GM20431 (cell line): ENCODE measurements around the gene CSTB.

ENCODE experiments used
- in situ Hi-C: fragments of 300-500 bp; cut with MseI, MboI; formaldehyde crosslinking; loops from one replicate; pipeline ENCODE4 v1.15.0; 2020; ENCODE audit warnings: low sequenced_read_pairs; ENCODE audit not compliant: unreplicated experiment

CSTB gene, protein sequence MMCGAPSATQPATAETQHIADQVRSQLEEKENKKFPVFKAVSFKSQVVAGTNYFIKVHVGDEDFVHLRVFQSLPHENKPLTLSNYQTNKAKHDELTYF

DNA sequence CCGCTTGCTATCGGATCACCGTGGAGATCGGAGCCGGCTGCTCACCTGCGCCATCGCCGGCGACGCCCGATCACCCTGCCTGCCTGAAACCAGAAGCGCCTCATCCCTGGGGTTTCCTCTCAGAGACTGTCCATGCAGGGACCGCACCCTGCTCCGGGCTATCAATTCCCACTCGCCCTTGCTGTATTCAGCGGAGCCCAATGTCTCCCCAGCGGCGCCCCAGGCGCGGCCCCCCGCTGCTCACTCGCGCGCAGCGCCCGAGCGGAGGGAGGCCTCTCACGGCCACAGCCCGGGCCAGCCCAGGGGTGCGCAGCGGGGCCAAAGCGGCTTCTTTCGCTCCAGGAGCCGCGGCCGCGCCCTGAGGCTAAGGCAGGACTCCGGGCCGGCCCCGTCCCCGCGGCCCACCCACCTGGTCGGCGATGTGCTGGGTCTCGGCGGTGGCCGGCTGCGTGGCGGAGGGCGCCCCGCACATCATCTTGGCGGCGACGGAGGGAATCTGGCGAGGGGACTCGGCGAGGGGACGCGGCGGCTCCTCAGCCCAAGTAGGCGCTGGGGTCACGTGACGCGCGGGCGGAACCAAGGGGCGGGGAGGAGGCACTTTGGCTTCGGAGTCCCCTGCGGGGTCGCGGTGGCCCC is at the start of gene CSTB:
Gene CSTB (minus strand): TSS at position 514 of the 636 bp plus-strand sequence. CDS start 39 bp downstream, at position 475.
- in situ Hi-C loops, result no loop called here

DNA sequence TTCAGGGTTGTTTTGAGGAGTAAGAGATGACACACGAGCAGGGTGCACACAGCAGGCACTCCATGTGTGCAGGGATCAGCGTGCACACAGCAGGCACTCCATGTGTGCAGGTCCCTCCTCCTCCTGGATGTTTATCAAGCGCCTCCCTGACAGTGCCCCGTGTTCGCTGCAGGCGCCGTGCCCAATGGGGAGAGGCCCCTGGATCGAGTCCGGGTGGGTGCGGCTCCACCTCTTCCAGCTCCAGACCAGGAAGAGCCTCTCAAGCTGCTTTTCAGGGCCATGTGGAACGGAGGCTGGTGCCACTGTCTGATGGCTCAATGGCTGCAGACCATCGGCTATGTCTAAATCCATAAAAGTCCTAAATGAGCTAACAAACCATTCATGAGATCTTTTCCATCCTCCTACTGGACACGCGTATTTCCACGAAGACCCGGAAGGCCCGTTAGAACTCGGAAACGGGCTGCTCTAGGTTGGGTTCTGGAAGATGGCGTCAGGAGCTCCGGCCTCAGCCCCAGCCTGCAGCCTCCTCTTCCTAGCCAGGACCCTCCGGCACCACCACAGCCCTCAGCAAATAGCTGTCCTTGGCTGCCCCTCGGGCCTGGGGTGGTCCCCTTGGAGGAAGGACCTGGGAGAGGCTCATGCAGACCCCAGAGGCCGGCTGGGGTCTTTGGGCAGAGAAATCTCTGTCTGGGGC is 49.3 kb upstream of the CSTB start:
- in situ Hi-C loops, result loop anchor here (10.0 kb wide), 1 partner anchor 159 kb away; no protein-coding TSS in a partner anchor

DNA sequence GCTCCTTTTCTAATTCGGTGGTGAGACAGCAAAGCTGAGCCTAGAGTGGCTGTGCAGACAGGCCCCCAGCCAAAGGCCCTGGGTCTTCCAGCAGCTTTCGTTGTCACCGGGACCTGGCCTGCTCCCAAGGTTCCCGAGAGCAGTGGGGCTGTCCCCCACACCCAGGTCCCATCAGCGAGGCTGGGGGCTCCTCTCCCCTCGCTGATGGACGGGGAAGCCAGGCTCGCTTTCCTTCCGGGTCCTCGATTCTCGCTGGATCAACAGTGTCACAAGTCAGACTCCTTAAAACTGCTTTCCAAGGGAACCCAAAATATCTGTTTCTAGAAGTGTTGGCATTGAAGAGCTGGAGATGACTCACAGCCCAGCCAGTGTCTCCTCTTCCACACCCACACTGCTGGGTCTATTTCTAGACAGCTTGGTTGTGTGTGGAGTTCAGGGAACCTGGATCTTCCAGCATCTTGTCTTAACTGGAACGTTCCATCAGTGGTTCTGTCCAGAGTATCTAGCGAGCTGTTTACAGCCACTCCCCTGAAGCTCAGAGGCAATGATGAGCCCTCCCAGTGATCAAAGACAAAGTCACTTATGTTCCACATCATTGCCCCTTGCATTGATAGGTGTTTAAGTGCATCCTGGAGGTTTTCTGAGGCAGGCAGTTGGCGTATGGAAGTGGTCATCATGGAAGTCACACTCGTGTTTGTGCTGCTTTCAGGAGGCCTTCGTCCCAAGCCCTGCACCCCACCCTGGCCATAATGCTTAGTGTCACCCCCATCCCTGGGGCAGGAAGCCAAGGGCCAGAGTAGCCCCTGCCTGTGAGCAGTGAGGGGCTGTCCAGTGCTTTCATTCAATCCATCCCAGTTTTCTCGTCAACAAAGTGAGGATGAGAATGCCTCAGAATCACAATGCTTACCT is 48.5 kb upstream of the CSTB start:
- in situ Hi-C loops, result loop anchor here (10.0 kb wide), 1 partner anchor 160 kb away; no protein-coding TSS in a partner anchor

DNA sequence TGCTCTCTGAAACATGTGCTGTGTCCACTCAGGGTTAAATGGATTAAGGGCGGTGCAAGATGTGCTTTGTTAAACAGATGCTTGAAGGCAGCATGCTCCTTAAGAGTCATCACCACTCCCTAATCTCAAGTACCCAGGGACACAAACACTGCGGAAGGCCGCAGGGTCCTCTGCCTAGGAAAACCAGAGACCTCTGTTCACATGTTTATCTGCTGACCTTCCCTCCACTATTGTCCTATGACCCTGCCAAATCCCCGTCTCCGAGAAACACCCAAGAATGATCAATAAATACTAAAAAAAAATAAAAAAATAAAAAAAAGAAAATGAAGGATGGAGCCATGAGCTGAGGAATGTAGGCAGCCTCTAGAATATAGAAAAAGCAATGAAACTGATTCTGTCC is 46.6 kb upstream of the CSTB start:
- in situ Hi-C loops, result loop anchor here (10.0 kb wide), 1 partner anchor 162 kb away; no protein-coding TSS in a partner anchor

DNA sequence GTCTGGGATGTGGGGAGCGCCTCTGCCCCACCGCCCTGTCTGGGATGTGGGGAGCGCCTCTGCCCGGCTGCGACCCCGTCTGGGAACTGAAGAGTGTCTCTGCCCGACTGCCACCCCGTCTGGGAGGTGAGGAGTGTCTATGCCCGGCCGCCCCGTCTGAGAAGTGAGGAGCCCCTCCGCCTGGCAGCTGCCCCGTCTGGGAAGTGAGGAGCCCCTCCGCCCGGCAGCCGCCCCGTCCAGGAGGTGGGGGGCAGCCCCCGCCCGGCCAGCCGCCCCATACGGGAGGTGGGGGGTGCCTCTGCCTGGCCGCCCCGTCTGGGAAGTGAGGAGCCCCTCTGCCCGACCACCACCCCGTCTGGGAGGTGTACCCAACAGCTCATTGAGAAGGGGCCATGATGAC is 46.1 kb upstream of the CSTB start:
- in situ Hi-C loops, result loop anchor here (10.0 kb wide), 1 partner anchor 163 kb away; no protein-coding TSS in a partner anchor

DNA sequence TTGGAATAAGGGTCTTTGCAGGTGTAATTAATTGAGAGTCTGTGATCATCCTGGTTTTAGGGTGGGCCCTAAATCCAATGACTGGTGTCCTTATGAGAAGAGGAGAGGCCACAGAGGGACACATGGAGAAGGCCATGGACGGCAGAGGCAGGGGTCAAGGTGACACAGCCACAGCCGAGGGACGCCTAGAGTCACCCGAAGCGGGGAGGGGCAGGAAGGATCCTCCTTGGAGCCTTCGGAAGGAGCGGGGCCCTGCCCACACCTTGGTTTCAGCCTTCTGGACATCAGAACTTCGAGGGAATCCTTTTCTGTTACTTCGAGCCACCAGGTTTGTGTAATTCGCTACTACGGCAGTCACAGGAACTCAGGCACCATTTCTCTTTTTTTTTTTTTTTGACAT is 44.4 kb upstream of the CSTB start:
- in situ Hi-C loops, result loop anchor here (10.0 kb wide), 1 partner anchor 164 kb away; no protein-coding TSS in a partner anchor

DNA sequence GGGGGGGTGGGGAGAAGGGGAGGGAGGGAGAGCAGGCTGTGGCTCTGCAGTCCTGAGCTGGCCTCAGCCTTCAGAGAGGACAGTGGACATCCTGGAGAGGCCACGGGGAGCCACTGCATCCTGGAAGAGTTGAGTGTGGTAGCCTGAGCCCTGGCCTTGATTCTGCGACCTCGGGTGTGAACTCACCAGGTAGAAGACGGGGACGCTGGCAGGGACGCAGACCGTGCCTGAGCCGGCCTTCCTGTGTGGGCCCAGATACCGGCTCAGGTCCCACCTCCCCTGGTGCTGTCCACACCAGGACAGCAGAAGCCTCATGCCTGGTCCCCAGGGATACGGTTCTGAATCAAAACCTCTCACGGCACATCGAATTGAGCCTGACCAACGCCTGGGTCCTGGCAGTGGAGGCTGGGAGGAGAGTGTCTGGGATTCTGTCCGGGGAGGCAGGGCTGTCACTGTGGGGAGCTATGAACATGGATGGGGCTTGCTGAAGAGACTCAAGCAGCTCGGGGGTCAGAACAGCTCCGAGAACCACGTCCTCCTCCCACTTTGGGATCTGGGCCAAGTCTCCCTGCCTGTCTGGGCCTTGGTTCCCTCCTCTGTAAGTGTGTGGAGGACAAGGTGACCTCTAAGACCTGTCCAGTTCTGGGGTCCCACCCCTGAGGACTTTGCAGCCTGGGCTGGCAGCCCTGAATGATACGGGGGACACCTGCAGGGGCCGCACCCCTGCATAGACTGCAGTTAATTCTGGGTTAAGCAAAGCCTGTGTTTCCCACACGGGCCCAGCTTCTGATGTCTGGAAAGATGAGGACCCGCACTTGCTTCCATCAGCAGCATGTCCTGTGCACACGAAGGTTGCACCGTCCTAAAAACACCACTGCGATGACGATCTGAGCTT is 43.6 kb upstream of the CSTB start:
- in situ Hi-C loops, result loop anchor here (10.0 kb wide), 1 partner anchor 165 kb away; no protein-coding TSS in a partner anchor

DNA sequence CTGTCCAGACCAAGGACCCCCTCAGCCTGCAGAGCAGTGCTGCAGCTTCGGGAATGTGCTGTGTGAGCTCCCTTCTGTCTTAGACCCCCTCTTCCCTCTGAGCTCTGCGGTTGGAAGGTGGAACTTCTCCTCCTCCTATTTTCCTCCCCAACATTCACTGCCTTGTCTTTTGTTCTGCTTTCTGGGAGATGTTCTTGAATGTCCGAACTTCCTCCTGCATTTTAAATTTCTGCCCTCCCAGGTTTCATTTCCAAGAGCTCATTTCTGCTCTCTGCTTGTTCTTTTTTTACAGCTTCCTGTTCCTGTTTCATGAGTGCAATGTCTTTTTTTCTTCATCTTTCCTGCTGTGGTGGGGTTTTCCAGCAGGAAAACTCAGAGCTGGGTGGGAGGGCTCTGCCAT is 42.6 kb upstream of the CSTB start:
- in situ Hi-C loops, result no loop called here

DNA sequence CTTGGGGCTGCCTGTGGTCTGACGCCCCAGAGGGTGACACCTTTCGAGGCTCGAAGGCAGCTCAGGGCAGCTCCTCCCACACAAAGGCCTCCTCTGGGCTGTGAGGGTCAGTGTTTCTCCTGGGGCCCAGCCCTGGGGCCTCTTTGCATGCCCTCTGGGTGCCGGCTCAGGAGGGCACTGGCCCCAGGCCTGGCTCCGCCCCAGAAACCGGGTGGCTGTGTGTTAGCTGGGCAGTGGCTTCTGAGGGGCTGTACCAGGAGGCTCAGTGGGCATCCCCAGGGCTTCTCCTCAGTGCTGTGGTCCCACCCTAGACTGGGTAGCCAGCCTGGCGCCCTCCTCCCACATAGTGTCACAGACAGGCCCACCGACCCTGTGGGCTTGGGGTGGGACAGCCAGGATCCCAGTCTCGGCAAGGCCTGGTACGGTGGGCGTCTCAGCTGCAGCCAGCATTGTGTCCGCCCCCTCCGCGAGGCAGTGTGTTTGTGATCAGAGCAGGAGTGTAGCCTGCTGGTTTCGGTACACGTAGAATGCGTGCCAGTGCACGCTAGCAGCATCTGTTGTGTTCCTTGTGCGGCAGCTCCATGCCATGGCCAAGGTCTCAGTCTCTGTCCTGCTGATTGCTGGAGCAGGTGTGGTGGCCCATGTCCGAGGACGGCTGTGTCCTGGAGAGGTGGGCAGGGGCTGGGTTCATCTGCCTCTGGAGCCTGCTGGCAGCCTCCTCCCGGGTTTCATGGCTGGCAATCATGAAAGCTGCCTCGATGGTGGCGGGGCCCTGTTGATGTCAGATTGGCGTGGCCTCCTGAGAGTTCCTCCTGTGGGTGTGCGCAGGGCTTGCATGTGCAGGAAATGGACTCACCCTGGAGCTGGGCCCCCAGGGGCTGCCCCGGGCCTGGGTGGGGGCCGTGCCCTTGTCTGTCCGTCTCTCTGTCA is 41.3 kb upstream of the CSTB start:
- in situ Hi-C loops, result no loop called here

DNA sequence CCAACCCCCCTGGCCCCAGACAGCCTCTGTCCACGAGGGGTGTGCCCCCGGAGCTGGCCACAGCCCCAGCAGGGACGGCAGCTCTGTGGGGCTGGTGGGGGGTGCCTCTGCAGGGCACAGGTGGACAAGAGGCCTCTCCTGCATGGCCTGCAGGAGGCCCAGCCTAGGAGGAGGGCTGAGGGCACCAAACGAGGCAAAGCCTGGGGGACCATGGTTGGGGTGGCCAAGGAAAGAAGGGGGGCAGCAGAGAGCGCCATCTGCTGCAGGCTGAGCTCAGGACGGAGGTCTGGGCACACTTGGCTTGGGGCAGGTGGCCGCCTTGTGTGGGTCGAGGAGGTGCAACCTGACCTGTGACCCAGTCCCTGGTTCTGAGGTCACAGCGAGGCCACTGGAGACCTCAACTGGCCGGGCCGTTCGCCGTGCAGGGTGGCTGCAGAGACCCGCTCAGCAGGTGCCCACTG is 40.5 kb upstream of the CSTB start:
- in situ Hi-C loops, result no loop called here

DNA sequence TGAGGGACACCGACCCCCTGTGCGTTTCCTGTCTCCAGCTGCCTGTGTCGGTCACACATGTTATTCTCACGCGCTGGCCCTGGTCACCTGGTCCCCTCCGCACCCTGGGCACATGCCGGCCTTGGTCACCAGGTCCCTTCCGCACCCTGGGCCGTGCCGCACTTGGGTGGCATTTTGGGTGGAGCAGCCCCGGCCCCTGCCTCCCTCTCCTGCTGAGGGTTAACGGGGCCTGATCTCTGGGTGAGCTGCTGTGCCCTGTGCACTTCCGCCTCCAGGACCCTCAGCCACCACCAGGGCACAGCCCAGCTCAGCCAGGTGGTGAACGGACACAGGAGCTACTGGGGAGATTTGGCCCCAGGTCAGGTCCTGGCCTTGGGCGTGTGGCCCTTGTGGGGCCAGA is 39.9 kb upstream of the CSTB start:
- in situ Hi-C loops, result no loop called here

DNA sequence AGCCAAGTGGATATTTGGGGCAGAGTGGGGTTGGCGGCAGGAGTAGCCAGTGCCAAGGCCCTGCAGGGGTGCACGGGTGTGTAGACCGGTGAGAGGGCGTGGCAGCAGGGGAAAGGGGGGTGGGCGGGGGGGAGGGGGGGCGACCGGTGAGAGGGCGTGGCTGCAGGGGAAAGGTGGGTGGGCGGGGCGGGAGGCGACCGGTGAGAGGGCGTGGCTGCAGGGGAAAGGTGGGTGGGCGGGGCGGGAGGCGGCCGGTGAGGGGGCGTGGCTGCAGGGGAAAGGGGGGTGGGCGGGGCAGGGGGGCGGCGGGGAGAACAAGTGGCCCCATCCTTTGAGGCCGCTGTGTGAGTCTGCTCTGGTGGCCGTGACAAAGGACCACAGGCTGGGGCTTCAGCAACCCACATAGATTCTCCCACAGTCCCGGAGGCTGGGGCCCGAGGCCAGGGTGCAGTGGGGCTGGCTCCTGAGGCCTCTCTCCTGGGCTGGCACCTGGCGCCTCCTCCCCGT is 39.1 kb upstream of the CSTB start:
- in situ Hi-C loops, result no loop called here

DNA sequence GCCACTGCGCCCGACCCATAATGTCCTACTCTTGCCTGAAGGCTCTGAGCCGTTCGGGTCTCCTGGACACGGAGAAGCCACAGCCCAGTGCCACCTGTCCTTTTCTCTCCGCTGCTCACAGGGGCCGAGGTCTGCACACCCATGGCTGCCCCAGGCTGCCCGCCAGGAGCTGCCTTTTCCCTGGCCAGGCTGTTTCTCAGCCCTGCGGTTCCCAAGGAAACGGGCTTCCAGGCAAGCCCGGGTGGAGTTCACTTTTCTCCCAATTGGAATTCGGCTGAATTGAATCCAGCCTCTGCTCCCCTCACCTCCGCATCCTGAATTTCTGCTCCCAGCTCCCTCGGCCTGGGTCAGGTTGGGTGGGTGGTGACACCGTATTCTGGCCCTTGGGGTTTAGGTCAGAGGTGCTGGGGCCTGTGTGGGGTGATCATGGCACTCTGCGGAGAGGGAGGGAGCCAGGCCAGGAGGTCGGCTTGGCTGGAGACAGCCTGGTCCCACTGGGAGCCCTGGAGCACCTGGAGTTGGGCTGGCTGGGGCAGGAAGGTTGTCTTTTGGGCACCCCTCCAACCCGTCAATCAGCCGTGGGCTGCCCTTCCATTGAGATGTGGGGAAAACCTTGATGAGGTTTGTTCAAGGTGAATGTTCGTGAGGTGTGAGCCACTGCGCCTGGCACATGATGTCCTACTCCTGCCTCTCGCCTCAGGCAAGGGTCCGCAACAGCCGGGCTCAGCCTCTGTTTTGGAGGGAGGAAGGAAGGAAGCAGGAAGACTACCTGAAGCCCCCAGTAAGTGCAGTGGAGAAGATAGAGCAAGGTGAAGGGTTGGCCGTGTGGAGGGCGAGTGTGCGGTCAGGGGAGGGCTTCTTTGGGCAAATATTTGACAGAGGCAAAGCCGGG is 38.4 kb upstream of the CSTB start:
- in situ Hi-C loops, result no loop called here

DNA sequence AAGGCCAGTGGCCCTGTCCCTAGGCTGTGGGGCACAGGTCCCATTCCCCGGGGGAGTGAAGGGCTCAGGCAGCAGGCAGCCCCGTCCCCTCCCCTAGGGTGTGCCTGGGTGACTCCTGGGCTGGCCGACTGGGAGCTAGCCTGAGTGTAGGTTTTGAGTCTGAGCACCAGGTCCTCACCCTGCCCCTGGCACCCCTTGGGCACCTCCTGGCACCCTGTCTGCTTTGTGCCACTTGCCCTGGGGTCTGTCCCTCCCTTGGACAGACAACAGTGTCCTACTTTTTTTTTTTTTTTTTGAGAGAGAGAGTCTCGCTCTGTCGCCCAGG is 37.5 kb upstream of the CSTB start:
- in situ Hi-C loops, result no loop called here

DNA sequence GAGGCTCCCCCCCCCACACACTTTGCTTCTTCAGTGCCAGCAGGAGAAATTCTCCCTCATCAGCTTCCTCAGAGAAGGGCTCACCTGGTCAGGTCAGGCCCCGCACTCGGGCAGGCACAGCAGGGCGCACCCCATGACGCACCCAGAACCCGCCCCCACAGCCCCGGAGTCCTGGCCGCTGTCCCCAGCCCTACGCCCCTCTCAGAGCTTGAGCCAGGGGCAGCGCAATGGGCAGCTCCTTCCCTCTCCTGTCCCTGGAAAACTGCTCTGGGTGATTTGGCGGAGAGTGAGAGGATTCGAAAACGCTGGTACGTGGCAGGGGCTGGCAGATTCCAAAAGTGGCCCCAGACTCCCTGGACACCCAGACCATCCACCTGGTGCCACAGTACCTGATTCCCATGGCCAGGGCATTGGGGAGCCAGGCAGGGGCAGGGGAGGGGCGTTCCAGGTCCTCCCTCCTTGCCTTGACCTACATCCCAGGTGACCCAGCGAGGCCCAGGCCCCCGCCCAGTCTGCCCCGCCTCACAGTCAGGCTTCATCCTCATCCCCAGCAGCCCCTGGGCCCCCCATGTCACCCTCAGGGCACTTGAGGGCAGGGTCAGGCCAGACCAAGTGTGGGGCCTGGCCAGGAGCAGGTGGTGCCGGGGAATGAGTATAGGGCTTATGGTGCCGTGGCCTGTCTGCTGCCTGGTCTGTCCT is 37.0 kb upstream of the CSTB start:
- in situ Hi-C loops, result no loop called here

DNA sequence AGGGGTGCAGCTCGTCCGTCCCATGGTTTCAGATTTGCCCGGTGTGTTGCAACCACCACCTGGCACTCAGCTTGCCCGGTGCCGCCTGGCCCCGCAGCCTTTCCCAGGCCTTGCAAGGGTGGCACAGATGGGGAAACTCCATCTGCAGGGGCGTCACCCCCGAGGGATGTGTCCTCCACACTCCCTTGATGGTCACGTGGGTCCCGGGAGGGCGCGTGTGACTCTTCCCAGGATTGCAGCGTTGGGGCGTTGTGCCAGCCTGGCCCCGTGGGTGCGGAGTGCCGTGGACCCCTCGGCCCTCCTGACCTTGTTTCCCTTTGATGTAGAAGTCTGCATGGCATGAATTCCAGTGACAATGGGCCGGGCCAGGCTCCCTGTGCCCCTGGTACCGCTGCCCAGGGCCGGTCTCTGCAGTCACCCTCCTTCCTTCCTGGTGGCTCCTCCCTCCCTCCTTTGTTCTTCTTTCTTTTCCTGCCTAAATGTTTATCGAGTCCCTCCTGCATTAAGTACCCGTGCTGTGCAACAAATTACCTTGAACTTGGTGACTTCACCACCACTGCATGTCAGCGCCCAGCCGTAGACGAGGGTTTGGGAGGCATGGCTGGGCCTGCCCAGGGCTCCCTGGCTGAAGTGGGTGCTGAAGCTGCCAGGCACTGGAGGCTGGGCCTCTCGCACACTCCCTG is 36.2 kb upstream of the CSTB start:
- in situ Hi-C loops, result no loop called here
